SH-SY5Y (cell line): ENCODE data around the gene CYP2C18.

ENCODE experiments used
- GATA2 ChIP-seq: IDR thresholded peaks from 2 replicates; pipeline ENCODE4 v1.6.1; 2011; ENCODE audit warnings: mild to moderate bottlenecking, low read depth, low read length
- GATA3 ChIP-seq: IDR thresholded peaks from 2 replicates; pipeline ENCODE4 v1.6.1; 2011; ENCODE audit warnings: low read depth, mild to moderate bottlenecking, low read length, moderate library complexity

GRCh38 chr10:94687625-94688248, 4.2 kb downstream of the CYP2C18 start:
- TF ChIP-seq GATA2 (no peak), GATA3 (no peak)
